ENCODE measurements around the gene TMEM158. TPM values are rescaled to one million over a fixed set of nuclear protein-coding genes. Genes with fewer than 3 reads are reported as not detected.

Gene TMEM158
- polyA plus RNA-seq, 1 donor from 2014 or later = 7.9 TPM

- no peak overlapping the region for H3K4me2 ChIP-seq (ENCODE audit: low read length)
- H4K20me1 ChIP-seq (ENCODE audit: insufficient read depth) = no peaks in the 10 kb centered on the region
- no peak overlapping the region for H3K9ac ChIP-seq (ENCODE audit: low read length)
- H3K27ac ChIP-seq (ENCODE audit: low read length) = no peak overlapping the region
- TF ChIP-seq EZH2 (IDR thresholded peaks at IDR 0.05; ENCODE audit: borderline replicate concordance, insufficient read depth, low read length, poor library complexity, severe bottlenecking) (no peak), SMC3 (conservative IDR thresholded peaks at IDR 0.05; ENCODE audit: poor library complexity) (no peak), EP300 (conservative IDR thresholded peaks at IDR 0.05; ENCODE audit: poor library complexity, severe bottlenecking) (no peak), POLR2AphosphoS5 (IDR thresholded peaks at IDR 0.05) (no peak), REST (IDR thresholded peaks at IDR 0.05; ENCODE audit: borderline replicate concordance) (no peak)
- no peaks in the 10 kb centered on the region for H3K36me3 ChIP-seq (ENCODE audit: insufficient read depth, low read length)
- H3K9me3 ChIP-seq (ENCODE audit: low read length) = no peaks in the 10 kb centered on the region
- H3F3A ChIP-seq (ENCODE audit: insufficient read depth, low read length, poor library complexity, severe bottlenecking) = no peaks in the 10 kb centered on the region
- no peak overlapping the region for H3K4me3 ChIP-seq (ENCODE audit: low read length)
- no peaks in the 10 kb centered on the region for H3K79me2 ChIP-seq (replicated peaks; ENCODE audit: insufficient read depth, low read length)
- no peaks in the 10 kb centered on the region for H3K9me2 ChIP-seq (ENCODE audit: insufficient read depth, low read length)
- H2AFZ ChIP-seq (ENCODE audit: low read depth, low read length) = no peak overlapping the region
- no peaks in the 10 kb centered on the region for H3K27me3 ChIP-seq (ENCODE audit: insufficient read depth, low read depth, low read length)
Measured at GRCh38 chr3:45191924-45192417, 34.1 kb downstream of the TMEM158 start.

- no peak overlapping the region for H3K4me2 ChIP-seq (ENCODE audit: low read length)
- TF ChIP-seq POLR2AphosphoS5 (IDR thresholded peaks at IDR 0.05) (no peak), MXI1 (conservative IDR thresholded peaks at IDR 0.05; ENCODE audit: poor library complexity, severe bottlenecking) (no peak), TAF1 (IDR thresholded peaks at IDR 0.05; ENCODE audit: low read depth) (no peak), EZH2 (IDR thresholded peaks at IDR 0.05; ENCODE audit: borderline replicate concordance, insufficient read depth, low read length, poor library complexity, severe bottlenecking) (no peak), RAD21 (conservative IDR thresholded peaks at IDR 0.05) (no peak)
- H3K27me3 ChIP-seq (ENCODE audit: insufficient read depth, low read depth, low read length) = no peaks in the 10 kb centered on the region
- no peak overlapping the region for H2AFZ ChIP-seq (ENCODE audit: low read depth, low read length)
- H3K4me3 ChIP-seq (ENCODE audit: low read length) = no peak overlapping the region
- H4K20me1 ChIP-seq (ENCODE audit: insufficient read depth) = no peaks in the 10 kb centered on the region
- no peaks in the 10 kb centered on the region for H3K36me3 ChIP-seq (ENCODE audit: insufficient read depth, low read length)
- no peak overlapping the region for H3K27ac ChIP-seq (ENCODE audit: low read length)
- H3K9me2 ChIP-seq (ENCODE audit: insufficient read depth, low read length) = no peaks in the 10 kb centered on the region
- H3K79me2 ChIP-seq (replicated peaks; ENCODE audit: insufficient read depth, low read length) = no peaks in the 10 kb centered on the region
- no peaks in the 10 kb centered on the region for H3K9me3 ChIP-seq (ENCODE audit: low read length)
- no peak overlapping the region for H3K9ac ChIP-seq (ENCODE audit: low read length)
- H3F3A ChIP-seq (ENCODE audit: insufficient read depth, low read length, poor library complexity, severe bottlenecking) = no peaks in the 10 kb centered on the region
Measured at GRCh38 chr3:45191424-45191823, 34.7 kb downstream of the TMEM158 start.

GRCh38 chr3:45188719-45189659 is 37.1 kb downstream of the TMEM158 start:
- no peak for TF ChIP-seq RAD21 (conservative IDR thresholded peaks at IDR 0.05)
- no peak for TF ChIP-seq SMC3 (conservative IDR thresholded peaks at IDR 0.05; ENCODE audit: poor library complexity)
- no peak for TF ChIP-seq EZH2 (IDR thresholded peaks at IDR 0.05; ENCODE audit: borderline replicate concordance, insufficient read depth, low read length, poor library complexity, severe bottlenecking)
- no peak for TF ChIP-seq TAF1 (IDR thresholded peaks at IDR 0.05; ENCODE audit: low read depth)
- no peak for TF ChIP-seq MXI1 (conservative IDR thresholded peaks at IDR 0.05; ENCODE audit: poor library complexity, severe bottlenecking)
- TF ChIP-seq CTCF (IDR thresholded peaks at IDR 0.05; ENCODE audit: poor library complexity, severe bottlenecking) = no peak
- TF ChIP-seq POLR2AphosphoS5 (IDR thresholded peaks at IDR 0.05) = no peak
- no peak for TF ChIP-seq EP300 (conservative IDR thresholded peaks at IDR 0.05; ENCODE audit: poor library complexity, severe bottlenecking)
- Histone ChIP-seq H3K27ac (ENCODE audit: low read length) (no peak overlapping the region), H3K4me3 (ENCODE audit: low read length) (no peak overlapping the region), H2AFZ (ENCODE audit: low read depth, low read length) (no peak overlapping the region), H3K9me2 (ENCODE audit: insufficient read depth, low read length) (no peaks in the 10 kb centered on the region), H3K9ac (ENCODE audit: low read length) (no peak overlapping the region), H3K4me2 (ENCODE audit: low read length) (no peak overlapping the region), H3K79me2 (replicated peaks; ENCODE audit: insufficient read depth, low read length) (no peaks in the 10 kb centered on the region), H3K27me3 (ENCODE audit: insufficient read depth, low read depth, low read length) (no peaks in the 10 kb centered on the region), H3F3A (ENCODE audit: insufficient read depth, low read length, poor library complexity, severe bottlenecking) (no peaks in the 10 kb centered on the region), H4K20me1 (ENCODE audit: insufficient read depth) (no peaks in the 10 kb centered on the region), H3K9me3 (ENCODE audit: low read length) (no peaks in the 10 kb centered on the region), H3K36me3 (ENCODE audit: insufficient read depth, low read length) (no peaks in the 10 kb centered on the region)
